Measurements from ENCODE around the gene PRF1. TPM values are rescaled to one million over a fixed set of nuclear protein-coding genes. Genes with fewer than 3 reads are reported as not detected.

The PRF1 gene
- polyA plus RNA-seq, 1 donor (not counting 4 experiments of a cell fraction or from before 2014, with no cell fraction given): not detected

GRCh38 chr10:70613941-70614340 lies 11.4 kb upstream of the PRF1 start:
- no peak overlapping the region for H3K4me2 ChIP-seq (ENCODE audit: control insufficient read depth, extremely low read depth, insufficient read depth, low read depth, low read length)
- TF ChIP-seq EZH2 (IDR thresholded peaks at IDR 0.05; ENCODE audit: low read length): no peak
- TF ChIP-seq, protein P1, sequence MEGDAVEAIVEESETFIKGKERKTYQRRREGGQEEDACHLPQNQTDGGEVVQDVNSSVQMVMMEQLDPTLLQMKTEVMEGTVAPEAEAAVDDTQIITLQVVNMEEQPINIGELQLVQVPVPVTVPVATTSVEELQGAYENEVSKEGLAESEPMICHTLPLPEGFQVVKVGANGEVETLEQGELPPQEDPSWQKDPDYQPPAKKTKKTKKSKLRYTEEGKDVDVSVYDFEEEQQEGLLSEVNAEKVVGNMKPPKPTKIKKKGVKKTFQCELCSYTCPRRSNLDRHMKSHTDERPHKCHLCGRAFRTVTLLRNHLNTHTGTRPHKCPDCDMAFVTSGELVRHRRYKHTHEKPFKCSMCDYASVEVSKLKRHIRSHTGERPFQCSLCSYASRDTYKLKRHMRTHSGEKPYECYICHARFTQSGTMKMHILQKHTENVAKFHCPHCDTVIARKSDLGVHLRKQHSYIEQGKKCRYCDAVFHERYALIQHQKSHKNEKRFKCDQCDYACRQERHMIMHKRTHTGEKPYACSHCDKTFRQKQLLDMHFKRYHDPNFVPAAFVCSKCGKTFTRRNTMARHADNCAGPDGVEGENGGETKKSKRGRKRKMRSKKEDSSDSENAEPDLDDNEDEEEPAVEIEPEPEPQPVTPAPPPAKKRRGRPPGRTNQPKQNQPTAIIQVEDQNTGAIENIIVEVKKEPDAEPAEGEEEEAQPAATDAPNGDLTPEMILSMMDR (optimal IDR thresholded peaks at IDR 0.05 in 1 of 3, IDR thresholded peaks at IDR 0.05 in 1 of 3, conservative IDR thresholded peaks at IDR 0.05 in 1 of 3; ENCODE audit: extremely low read depth in 1 of 3, insufficient read depth in 2 of 3, low read length in 3 of 3): no peak
- FAIRE-seq: no peak
- no peaks in the 10 kb centered on the region for H3K36me3 ChIP-seq (ENCODE audit: control insufficient read depth in 2 of 2, extremely low read depth in 1 of 2, insufficient read depth in 2 of 2, low read length in 2 of 2)
- dilution Hi-C loops (cut with MboI; ENCODE audit: extremely low pct_ligation_motif_present, low sequenced_read_pairs): no loop called here
- peaks cover 6% of the 10 kb centered on the region for H3K4me1 ChIP-seq (ENCODE audit: control insufficient read depth, extremely low read depth, insufficient read depth, low read length)
- H3K79me2 ChIP-seq (ENCODE audit: control insufficient read depth, insufficient read depth, low read length): no peaks in the 10 kb centered on the region
- no peak overlapping the region for H3K9ac ChIP-seq (ENCODE audit: control insufficient read depth, extremely low read depth, insufficient read depth, low read length)
- no peak overlapping the region for H2AFZ ChIP-seq (ENCODE audit: control insufficient read depth, low read length)
- H3K9me3 ChIP-seq (ENCODE audit: control insufficient read depth, low read depth, low read length): no peaks in the 10 kb centered on the region
- no peak overlapping the region for H3K27ac ChIP-seq (ENCODE audit: control insufficient read depth, insufficient read depth, low read length)
- H3K4me3 ChIP-seq (ENCODE audit: control insufficient read depth in 2 of 3, extremely low read depth in 1 of 3, insufficient read depth in 2 of 3, low read depth in 1 of 3, low read length in 3 of 3): no peak overlapping the region
- H4K20me1 ChIP-seq (ENCODE audit: control insufficient read depth, extremely low read depth, insufficient read depth, low read length): no peaks in the 10 kb centered on the region
- no peaks in the 10 kb centered on the region for H3K27me3 ChIP-seq (ENCODE audit: control insufficient read depth, extremely low read depth, insufficient read depth, low read length)
- DNase-seq (ENCODE audit: low read depth, low spot score): no peak
- H3K9me1 ChIP-seq (ENCODE audit: control insufficient read depth, extremely low read depth, insufficient read depth, low read length): no peaks in the 10 kb centered on the region

DNA sequence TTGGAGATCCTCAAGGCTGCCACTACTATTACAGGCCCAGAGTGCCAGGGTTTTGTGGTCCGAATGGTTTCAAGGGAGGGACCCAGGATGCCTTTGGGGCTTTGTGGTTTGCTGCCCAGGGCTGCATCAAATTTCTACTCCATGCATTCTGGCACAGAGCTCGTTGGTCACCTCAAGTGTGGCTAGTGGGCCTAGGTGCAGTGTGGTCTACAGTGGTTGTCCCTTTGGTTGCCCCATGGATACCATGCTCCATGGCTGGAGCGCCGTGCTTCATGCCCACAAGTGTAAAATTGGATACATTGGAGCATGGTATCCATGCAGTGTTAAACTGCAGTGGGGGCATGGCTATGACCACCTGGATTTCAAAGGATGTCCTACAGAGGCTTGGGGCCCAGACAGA lies 5.4 kb upstream of the PRF1 start:
- Histone ChIP-seq H2AFZ (ENCODE audit: control insufficient read depth, low read length) (no peak overlapping the region), H3K27me3 (ENCODE audit: control insufficient read depth, extremely low read depth, insufficient read depth, low read length) (no peaks in the 10 kb centered on the region), H3K36me3 (ENCODE audit: control insufficient read depth in 2 of 2, extremely low read depth in 1 of 2, insufficient read depth in 2 of 2, low read length in 2 of 2) (no peaks in the 10 kb centered on the region), H3K27ac (ENCODE audit: control insufficient read depth, insufficient read depth, low read length) (no peak overlapping the region), H3K4me1 (ENCODE audit: control insufficient read depth, extremely low read depth, insufficient read depth, low read length) (no peaks in the 10 kb centered on the region), H3K4me3 (ENCODE audit: control insufficient read depth in 2 of 3, extremely low read depth in 1 of 3, insufficient read depth in 2 of 3, low read depth in 1 of 3, low read length in 3 of 3) (no peak overlapping the region), H3K4me2 (ENCODE audit: control insufficient read depth, extremely low read depth, insufficient read depth, low read depth, low read length) (no peak overlapping the region), H3K9me3 (ENCODE audit: control insufficient read depth, low read depth, low read length) (no peaks in the 10 kb centered on the region), H4K20me1 (ENCODE audit: control insufficient read depth, extremely low read depth, insufficient read depth, low read length) (no peaks in the 10 kb centered on the region), H3K79me2 (ENCODE audit: control insufficient read depth, insufficient read depth, low read length) (no peaks in the 10 kb centered on the region), H3K9ac (ENCODE audit: control insufficient read depth, extremely low read depth, insufficient read depth, low read length) (no peak overlapping the region), H3K9me1 (ENCODE audit: control insufficient read depth, extremely low read depth, insufficient read depth, low read length) (no peaks in the 10 kb centered on the region)
- TF ChIP-seq, protein P1 (optimal IDR thresholded peaks at IDR 0.05 in 1 of 3, IDR thresholded peaks at IDR 0.05 in 1 of 3, conservative IDR thresholded peaks at IDR 0.05 in 1 of 3; ENCODE audit: extremely low read depth in 1 of 3, insufficient read depth in 2 of 3, low read length in 3 of 3): no peak
- no peak for TF ChIP-seq EZH2 (IDR thresholded peaks at IDR 0.05; ENCODE audit: low read length)
- FAIRE-seq (no peak), DNase-seq (ENCODE audit: low read depth, low spot score) (no peak)
- dilution Hi-C loops (cut with MboI; ENCODE audit: extremely low pct_ligation_motif_present, low sequenced_read_pairs): no loop called here

All from keratinocyte (primary cell).